Heart left ventricle (tissue), 16 donors: Measurements from ENCODE around the gene GALNT9. TPM values are rescaled to one million over a fixed set of nuclear protein-coding genes. Genes with fewer than 3 reads are reported as not detected.

Source experiments
- ATAC-seq, 4 donors: fragments of 200-7000 bp; cut with Tn5 transposase; one replicate each; pipeline ENCODE4 v1.9.1; 2020 to 2022; ENCODE audit warnings: moderate library complexity in 4 of 4, mild to moderate bottlenecking in 3 of 4, moderate number of reproducible peaks in 1 of 4
- DNase-seq, 5 donors: peaks; one replicate each; pipeline ENCODE4 v3.0.0-alpha.2; 2020
- H3K27ac ChIP-seq, 12 donors: fragments of 200-600 bp; sonication (generic) in 4 of 12; one replicate each; pipeline versions ENCODE4 v1.5.0 to v1.8.0; 2016 to 2022; ENCODE audit warnings: mild to moderate bottlenecking in 2 of 12
- H3K27me3 ChIP-seq, 9 donors: fragments of 200-600 bp; sonication (generic) in 2 of 9; one replicate each; pipeline versions ENCODE4 v1.5.1 to v1.8.0; 2016 to 2022; ENCODE audit warnings: mild to moderate bottlenecking in 3 of 9
- H3K36me3 ChIP-seq, 9 donors: fragments of 200-600 bp; sonication (generic) in 2 of 9; one replicate each; pipeline versions ENCODE4 v1.5.0 to v1.8.0; 2018 to 2022; ENCODE audit warnings: mild to moderate bottlenecking in 2 of 9
- H3K4me1 ChIP-seq, 12 donors: fragments of 200-600 bp; sonication (generic) in 4 of 12; one replicate each; pipeline versions ENCODE4 v1.5.0 to v1.8.0; 2016 to 2022; ENCODE audit warnings: mild to moderate bottlenecking in 3 of 12
- H3K4me3 ChIP-seq, 12 donors: fragments of 200-600 bp; sonication (generic) in 4 of 12; one replicate each; pipeline versions ENCODE4 v1.5.0 to v1.8.0; 2017 to 2022; ENCODE audit warnings: mild to moderate bottlenecking in 9 of 12, moderate library complexity in 4 of 12
- H3K9me3 ChIP-seq, 12 donors: fragments of 200-600 bp; sonication (generic) in 4 of 12; one replicate each; pipeline versions ENCODE4 v1.5.0 to v1.8.0; 2016 to 2022; ENCODE audit warnings: mild to moderate bottlenecking in 1 of 12
- POLR2A ChIP-seq, 2 donors: fragments of 450-650 bp; IDR thresholded peaks; one replicate each; pipeline ENCODE4 v1.6.1; 2017; ENCODE audit warnings: antibody characterized with exemption in 2 of 2, mild to moderate bottlenecking in 2 of 2, moderate library complexity in 2 of 2
- WGBS, 4 donors: extraction: QIAGEN DNeasy Blood & Tissue Kit in 2 of 4; methylation state at CpG; one replicate each; pipeline versions ENCODE4 v1.1.5 to v1.1.7; 2013 to 2018; 5-methylcytosine and 5-hydroxymethylcytosine counted together
- intact Hi-C, 10 donors: fragments of 100-400 bp; cut with DNase I; formaldehyde crosslinking; loops; one replicate each; pipeline versions ENCODE4 v1.11.1 to v1.14.2; 2022
- polyA plus RNA-seq, 2 donors: library from polyadenylated mRNA; stranded (reverse); fragments of 200-250 nt; gene quantifications; one replicate each; pipeline ENCODE4 v1.2.3, GENCODE V29; 2013
- total RNA-seq, 9 donors: library from RNA; depleted of rRNA in 2 of 9; stranded (reverse); fragments of >200 nt in 2 of 9; fragmentation: NEBNext Ultra II Directional in 3 of 9; extraction: Animal tissue kit (Norgen Biotek cat#: 25700) in 3 of 9; gene quantifications; one replicate each; pipeline versions ENCODE4 v1.1.0 to v1.2.4, GENCODE V29; 2016 to 2023
- TF ChIP-seq, protein P1 (sequence below), 12 donors: fragments of 200-600 bp; sonication (generic) in 4 of 12; IDR thresholded peaks; one replicate each; pipeline versions ENCODE4 v1.5.0 to v1.8.0; 2018 to 2022; ENCODE audit warnings: antibody characterized with exemption in 12 of 12, mild to moderate bottlenecking in 5 of 12
- donor health status: ischemic (EF 13 %, LVEDD 7.1; RV severe dilation, severe dysfunction).
- donor health status: healthy with polysubstance abuse.
- donor health status: DM: no; HTN: yes; CAD: no.
- donor health status: DM: no; HTN: no; CAD: no.
- donor health status: ischemic (EF 25% LVEDD 6.9; RV normal size, moderate dysfunction).
- donor health status: ischemic (EF 25% LVEDD 5.7; RV mildly dilated, moderate dysfunction).
- donor health status: healthy.
- donor health status: DM: yes; HTN: yes; CAD: no.
- donor health status: ischemic (EF 35%, LVEDD 5.7; RV mildly dilated, moderate dysfunction).
- donor health status: nonischemic (EF 11% LVEDD 7.7; RV severe dilation, severe dysfunction).
- donor health status: DM: yes; HTN: yes; CAD: no.
- donor health status: PGD.
- donor health status: ischemic (EF 29% LVEDD 5.4; RV normal size, mild dysfunction).
- donor health status: nonischemic (EF 23%, LVEDD 6.1; RV moderate dilation, normal function).

GALNT9 gene
- total and polyA plus RNA-seq, 11 donors = 10.3 TPM; not detected in 10

DNA sequence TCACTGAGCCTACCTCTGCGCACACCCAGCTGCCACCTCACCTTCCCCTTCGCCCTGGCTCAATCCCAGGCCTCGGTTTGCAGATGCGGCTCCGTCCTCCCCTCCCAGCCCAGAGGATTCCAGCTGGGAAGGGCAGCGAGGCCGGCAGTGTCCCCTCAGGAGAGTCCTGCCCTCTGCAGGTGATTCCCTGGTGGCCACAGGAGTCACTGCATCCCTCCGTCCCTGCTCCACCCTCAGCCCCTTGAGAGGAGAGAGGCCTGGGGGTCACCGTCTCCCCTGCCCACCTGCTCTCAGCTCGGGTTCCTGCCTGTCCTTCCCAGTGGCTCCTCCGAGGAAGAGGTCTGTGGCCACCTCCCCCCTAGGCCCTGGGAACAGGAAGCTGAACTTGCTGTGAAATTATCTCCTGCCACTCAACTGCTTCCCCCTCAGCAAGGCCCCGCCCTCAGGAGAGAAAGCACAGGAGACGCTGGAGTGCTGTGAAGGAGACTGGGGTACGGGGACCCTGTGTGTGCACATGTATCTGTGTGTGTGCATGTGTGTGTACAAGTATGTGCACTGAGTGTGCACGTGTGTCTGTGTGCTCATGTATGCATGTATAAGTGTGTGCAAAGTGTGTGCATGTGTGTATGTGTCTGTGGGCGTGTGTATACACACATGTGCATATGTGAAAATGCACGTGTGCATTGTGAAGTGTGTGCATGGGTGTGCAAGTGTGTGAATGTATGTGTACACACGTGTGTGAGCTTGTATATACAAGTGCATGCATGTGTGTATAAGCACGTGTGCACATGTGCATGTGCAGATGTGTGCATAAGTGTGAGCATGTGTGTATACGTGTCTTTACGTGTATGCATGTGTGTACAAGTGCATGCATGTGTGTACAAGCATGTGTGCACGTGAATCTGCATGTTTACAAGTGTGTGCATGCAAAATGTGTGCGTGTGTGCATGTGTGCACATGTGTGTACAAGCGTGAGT is 13.2 kb upstream of the GALNT9 start:
- Histone ChIP-seq H3K9me3 (no peaks in the 10 kb centered on the region), H3K4me1 (no peaks in the 10 kb centered on the region), H3K36me3 (no peaks in the 10 kb centered on the region), H3K27ac (no peak overlapping the region), H3K27me3 (peaks cover 0 to 56% (median 5%) of the 10 kb centered on the region in 9 donors), H3K4me3 (no peak overlapping the region)
- DNase-seq = no peak
- no peak for ATAC-seq
- intact Hi-C loops = no loop called here
- TF ChIP-seq, protein P1, sequence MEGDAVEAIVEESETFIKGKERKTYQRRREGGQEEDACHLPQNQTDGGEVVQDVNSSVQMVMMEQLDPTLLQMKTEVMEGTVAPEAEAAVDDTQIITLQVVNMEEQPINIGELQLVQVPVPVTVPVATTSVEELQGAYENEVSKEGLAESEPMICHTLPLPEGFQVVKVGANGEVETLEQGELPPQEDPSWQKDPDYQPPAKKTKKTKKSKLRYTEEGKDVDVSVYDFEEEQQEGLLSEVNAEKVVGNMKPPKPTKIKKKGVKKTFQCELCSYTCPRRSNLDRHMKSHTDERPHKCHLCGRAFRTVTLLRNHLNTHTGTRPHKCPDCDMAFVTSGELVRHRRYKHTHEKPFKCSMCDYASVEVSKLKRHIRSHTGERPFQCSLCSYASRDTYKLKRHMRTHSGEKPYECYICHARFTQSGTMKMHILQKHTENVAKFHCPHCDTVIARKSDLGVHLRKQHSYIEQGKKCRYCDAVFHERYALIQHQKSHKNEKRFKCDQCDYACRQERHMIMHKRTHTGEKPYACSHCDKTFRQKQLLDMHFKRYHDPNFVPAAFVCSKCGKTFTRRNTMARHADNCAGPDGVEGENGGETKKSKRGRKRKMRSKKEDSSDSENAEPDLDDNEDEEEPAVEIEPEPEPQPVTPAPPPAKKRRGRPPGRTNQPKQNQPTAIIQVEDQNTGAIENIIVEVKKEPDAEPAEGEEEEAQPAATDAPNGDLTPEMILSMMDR (IDR thresholded peaks at IDR 0.05) = no peak
- TF ChIP-seq POLR2A (IDR thresholded peaks at IDR 0.05) = no peak
- WGBS, 4 donors = 44 to 49% (median 46%) methylated on average over 23 to 24 of the region's 24 CpGs

GRCh38 chr12:132341318-132342050 is 12.1 kb upstream of the GALNT9 start:
- H3K36me3 ChIP-seq = no peaks in the 10 kb centered on the region
- H3K4me1 ChIP-seq = no peaks in the 10 kb centered on the region
- H3K27me3 ChIP-seq = peaks cover 0 to 61% (median 5%) of the 10 kb centered on the region in 9 donors
- H3K9me3 ChIP-seq = peaks cover 0 to 1% (median 0%) of the 10 kb centered on the region in 12 donors
- DNase-seq = no peak
- H3K4me3 ChIP-seq = no peak overlapping the region
- ATAC-seq = no peak
- intact Hi-C loops = no loop called here
- no peak for TF ChIP-seq POLR2A (IDR thresholded peaks at IDR 0.05)
- TF ChIP-seq, protein P1 (IDR thresholded peaks at IDR 0.05) = no peak
- H3K27ac ChIP-seq = no peak overlapping the region
- 74 to 80% (median 78%) methylated on average over 27 to 40 of the region's 40 CpGs for WGBS, 4 donors

GRCh38 chr12:132340266-132341035 is 11.1 kb upstream of the GALNT9 start:
- no peaks in the 10 kb centered on the region for H3K36me3 ChIP-seq
- no peak for TF ChIP-seq POLR2A (IDR thresholded peaks at IDR 0.05)
- TF ChIP-seq, protein P1 (IDR thresholded peaks at IDR 0.05) = no peak
- peaks cover 0 to 6% (median 0%) of the 10 kb centered on the region in 12 donors for H3K9me3 ChIP-seq
- intact Hi-C loops = no loop called here
- ATAC-seq (no peak), DNase-seq (no peak)
- 82 to 85% (median 84%) methylated on average over 33 to 43 of the region's 43 CpGs for WGBS, 4 donors
- no peaks in the 10 kb centered on the region for H3K4me1 ChIP-seq
- H3K4me3 ChIP-seq = no peak overlapping the region
- no peak overlapping the region for H3K27ac ChIP-seq
- H3K27me3 ChIP-seq = peaks cover 0 to 59% (median 4%) of the 10 kb centered on the region in 9 donors
